Fibroblast of lung (primary cell): ENCODE measurements around the gene MISP. TPM values are rescaled to one million over a fixed set of nuclear protein-coding genes. Genes with fewer than 3 reads are reported as not detected.

Source experiments
- DNase-seq, 2 donors: peaks; one replicate each; pipeline versions ENCODE4 v3.0.0 to v3.0.0-alpha.2; 2010; ENCODE audit warnings: low read depth in 2 of 2
- H2AFZ ChIP-seq: 2 replicates; pipeline ENCODE4 v1.5.1; 2012; ENCODE audit warnings: low read length, control low read depth, inconsistent platforms
- H3K27ac ChIP-seq: 2 replicates; pipeline ENCODE4 v1.5.1; 2011; ENCODE audit warnings: low read length, control low read depth; ENCODE audit not compliant: insufficient read depth
- H3K27me3 ChIP-seq: 2 replicates; pipeline ENCODE4 v1.5.1; 2011; ENCODE audit warnings: mild to moderate bottlenecking, low read length; ENCODE audit not compliant: control insufficient read depth, insufficient read depth
- H3K36me3 ChIP-seq: 2 replicates; pipeline ENCODE4 v1.5.1; 2011; ENCODE audit warnings: low read length; ENCODE audit not compliant: control insufficient read depth, insufficient read depth
- H3K4me1 ChIP-seq: 2 replicates; pipeline ENCODE4 v1.5.1; 2011; ENCODE audit warnings: low read length; ENCODE audit not compliant: control insufficient read depth, insufficient read depth; ENCODE audit errors: extremely low read depth
- H3K4me2 ChIP-seq: 2 replicates; pipeline ENCODE4 v1.5.1; 2011; ENCODE audit warnings: low read length, control low read depth; ENCODE audit not compliant: insufficient read depth; ENCODE audit errors: extremely low read depth
- H3K4me3 ChIP-seq, 4 experiments: fragments of 200-600 bp in 1 of 4; sonication (generic) in 1 of 4; replicated peaks in 1 of 4; 2 replicates each; pipeline ENCODE4 v1.5.1; 2011 to 2016; ENCODE audit warnings: low read length in 4 of 4, low read depth in 3 of 4, mild to moderate bottlenecking in 3 of 4, control low read depth in 2 of 4, inconsistent platforms in 1 of 4, mixed read lengths in 1 of 4; ENCODE audit not compliant: insufficient read depth in 1 of 4; ENCODE audit errors: control extremely low read depth in 1 of 4
- H3K79me2 ChIP-seq: 2 replicates; pipeline ENCODE4 v1.5.1; 2012; ENCODE audit warnings: mild to moderate bottlenecking, low read length, inconsistent platforms; ENCODE audit not compliant: control insufficient read depth, insufficient read depth
- H3K9ac ChIP-seq: 2 replicates; pipeline ENCODE4 v1.5.1; 2011; ENCODE audit warnings: mild to moderate bottlenecking, low read length, control low read depth; ENCODE audit not compliant: insufficient read depth
- H3K9me3 ChIP-seq: 2 replicates; pipeline ENCODE4 v1.5.1; 2012; ENCODE audit warnings: low read depth, low read length; ENCODE audit not compliant: control insufficient read depth, insufficient read depth
- H4K20me1 ChIP-seq: 2 replicates; pipeline ENCODE4 v1.5.1; 2011; ENCODE audit warnings: low read length; ENCODE audit not compliant: control insufficient read depth, insufficient read depth; ENCODE audit errors: extremely low read depth
- EZH2 ChIP-seq: IDR thresholded peaks from 2 replicates; pipeline ENCODE4 v1.5.1; 2012; ENCODE audit warnings: low read length, control low read depth, mild to moderate bottlenecking; ENCODE audit errors: missing control alignments
- polyA plus RNA-seq, 2 donors: library from polyadenylated mRNA; depleted of rRNA in 1 of 2; stranded (reverse) in 1 of 2; unstranded in 1 of 2; fragments of >200 nt; gene quantifications; 2 replicates each; pipeline ENCODE4 v1.2.1, GENCODE V29; 2011 to 2012; ENCODE audit warnings: missing spikeins in 1 of 2
- total RNA-seq: library from RNA; depleted of rRNA; stranded (reverse); fragments of >200 nt; gene quantifications from 2 replicates; pipeline ENCODE4 v1.2.1, GENCODE V29; 2014
- TF ChIP-seq, protein P1 (sequence below), 2 donors: IDR thresholded peaks in 1 of 2; conservative IDR thresholded peaks in 1 of 2; 1 replicate in 1 of 2; 2 replicates in 1 of 2; pipeline ENCODE4 v1.5.1; 2011 to 2012; ENCODE audit warnings: low read length in 2 of 2, control low read depth in 1 of 2, inconsistent platforms in 1 of 2, low read depth in 1 of 2, mild to moderate bottlenecking in 1 of 2

The MISP gene
- total and polyA plus RNA-seq, 2 donors (not counting 1 experiment from before 2014, with no cell fraction given) = not detected

DNA sequence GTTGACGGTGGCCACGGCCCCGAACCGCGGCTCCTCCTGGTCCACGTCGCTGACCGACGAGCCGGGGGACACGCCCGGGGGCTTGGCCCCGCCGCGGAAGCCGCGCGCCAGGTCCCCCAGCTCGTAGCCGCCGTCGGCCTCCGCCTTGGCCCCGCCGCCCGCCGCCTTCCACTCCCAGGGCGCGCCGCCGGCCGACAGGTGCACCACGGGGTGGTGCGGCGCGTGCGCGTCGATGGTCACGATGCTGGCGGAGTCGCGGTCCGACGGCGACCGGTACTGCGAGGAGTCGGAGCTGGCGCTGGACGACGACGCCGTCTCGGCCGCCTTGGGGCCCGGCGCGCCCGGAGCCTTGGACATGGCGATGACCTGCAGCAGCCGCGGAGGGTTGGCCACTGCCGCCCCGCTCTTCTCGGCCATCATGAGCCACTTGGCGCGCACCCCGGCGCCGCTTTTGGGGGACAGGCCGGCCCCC lies 61.9 kb downstream of the MISP start:
- Histone ChIP-seq H3K9ac (no peak overlapping the region), H2AFZ (no peak overlapping the region), H3K79me2 (peaks cover 16% of the 10 kb centered on the region), H3K4me3 (no peak overlapping the region), H3K4me2 (no peak overlapping the region), H3K27me3 (no peaks in the 10 kb centered on the region), H4K20me1 (no peaks in the 10 kb centered on the region), H3K9me3 (no peaks in the 10 kb centered on the region), H3K4me1 (no peaks in the 10 kb centered on the region), H3K27ac (no peak overlapping the region), H3K36me3 (peaks cover 34% of the 10 kb centered on the region)
- no peak for TF ChIP-seq EZH2
- no peak for DNase-seq

DNA sequence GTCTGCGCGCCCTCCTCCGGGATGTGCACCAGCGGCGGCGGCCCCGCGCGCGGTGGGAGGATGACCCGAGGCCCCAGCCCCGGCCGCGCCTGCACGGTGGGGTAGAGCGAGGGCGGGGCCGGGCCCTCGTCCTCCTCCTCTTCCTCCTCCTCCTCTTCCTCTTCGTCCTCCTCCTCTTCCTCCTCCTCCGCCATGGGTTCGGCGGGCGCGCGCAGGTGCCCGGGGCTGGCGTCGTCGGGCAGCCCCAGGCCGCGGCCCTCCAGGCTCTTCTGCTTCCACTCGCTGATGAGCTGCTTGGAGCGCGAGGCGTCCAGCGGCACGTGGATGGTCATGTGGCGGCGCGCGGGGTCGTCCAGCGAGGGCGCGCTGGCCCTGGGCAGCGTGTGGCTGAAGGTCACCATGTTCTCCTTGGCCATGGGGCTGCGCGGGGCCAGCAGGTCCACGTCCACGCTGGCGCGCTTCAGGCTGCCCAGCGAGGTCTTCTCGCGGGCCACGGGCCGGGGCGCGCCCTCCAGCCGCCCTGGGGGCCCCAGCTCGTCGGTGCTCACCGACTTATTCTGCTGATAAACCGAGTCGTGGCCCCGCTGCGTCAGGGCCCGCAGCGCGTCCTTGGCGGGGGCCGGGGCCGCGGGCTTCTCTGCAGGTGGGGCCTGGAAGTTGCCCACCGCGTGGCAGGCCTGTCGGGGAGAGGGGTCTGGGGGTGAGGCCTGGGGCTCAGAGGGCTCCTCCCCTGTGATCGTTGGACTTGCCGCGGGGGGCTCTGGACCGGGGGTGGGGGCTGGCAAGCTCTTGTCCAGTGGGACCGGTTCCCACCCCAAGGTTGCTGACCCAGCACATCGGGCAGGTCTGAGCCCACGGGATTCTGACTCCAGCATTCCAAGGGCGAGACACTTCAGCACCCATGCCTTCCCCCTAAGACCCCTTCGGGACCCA lies 62.6 kb downstream of the MISP start:
- no peak overlapping the region for H3K27ac ChIP-seq
- DNase-seq = no peak
- H3K36me3 ChIP-seq = peaks cover 31% of the 10 kb centered on the region
- H3K9me3 ChIP-seq = no peaks in the 10 kb centered on the region
- TF ChIP-seq EZH2 = no peak
- TF ChIP-seq, protein P1, sequence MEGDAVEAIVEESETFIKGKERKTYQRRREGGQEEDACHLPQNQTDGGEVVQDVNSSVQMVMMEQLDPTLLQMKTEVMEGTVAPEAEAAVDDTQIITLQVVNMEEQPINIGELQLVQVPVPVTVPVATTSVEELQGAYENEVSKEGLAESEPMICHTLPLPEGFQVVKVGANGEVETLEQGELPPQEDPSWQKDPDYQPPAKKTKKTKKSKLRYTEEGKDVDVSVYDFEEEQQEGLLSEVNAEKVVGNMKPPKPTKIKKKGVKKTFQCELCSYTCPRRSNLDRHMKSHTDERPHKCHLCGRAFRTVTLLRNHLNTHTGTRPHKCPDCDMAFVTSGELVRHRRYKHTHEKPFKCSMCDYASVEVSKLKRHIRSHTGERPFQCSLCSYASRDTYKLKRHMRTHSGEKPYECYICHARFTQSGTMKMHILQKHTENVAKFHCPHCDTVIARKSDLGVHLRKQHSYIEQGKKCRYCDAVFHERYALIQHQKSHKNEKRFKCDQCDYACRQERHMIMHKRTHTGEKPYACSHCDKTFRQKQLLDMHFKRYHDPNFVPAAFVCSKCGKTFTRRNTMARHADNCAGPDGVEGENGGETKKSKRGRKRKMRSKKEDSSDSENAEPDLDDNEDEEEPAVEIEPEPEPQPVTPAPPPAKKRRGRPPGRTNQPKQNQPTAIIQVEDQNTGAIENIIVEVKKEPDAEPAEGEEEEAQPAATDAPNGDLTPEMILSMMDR (conservative IDR thresholded peaks at IDR 0.05 in 1 of 2, IDR thresholded peaks at IDR 0.05 in 1 of 2; ENCODE audit: low read depth in 1 of 2, low read length in 2 of 2) = no peak
- H3K4me1 ChIP-seq = no peaks in the 10 kb centered on the region
- H4K20me1 ChIP-seq = no peaks in the 10 kb centered on the region
- peaks cover 10% of the 10 kb centered on the region for H3K79me2 ChIP-seq
- H2AFZ ChIP-seq = no peak overlapping the region
- H3K27me3 ChIP-seq = no peaks in the 10 kb centered on the region
- no peak overlapping the region for H3K9ac ChIP-seq
- H3K4me2 ChIP-seq = no peak overlapping the region
- H3K4me3 ChIP-seq = no peak overlapping the region

Other genes starting within 250 kb of the MISP start
- gene TPGS1, start 243.6 kb upstream of the MISP start, total RNA-seq = 30.1 and 36.0 TPM in 2 replicates
- gene TPGS1, start 243.6 kb upstream of the MISP start, polyA plus RNA-seq = 1.7 and 2.0 TPM in 2 replicates
- gene CDC34, start 219.4 kb upstream of the MISP start, total RNA-seq = 65.0 and 72.5 TPM in 2 replicates
- gene CDC34, start 219.4 kb upstream of the MISP start, polyA plus RNA-seq = 23.3 and 27.0 TPM in 2 replicates
- 0.17 TPM in 1 of 2 replicates, not detected in the other for gene GZMM, start 207.1 kb upstream of the MISP start, total RNA-seq
- gene GZMM, start 207.1 kb upstream of the MISP start, polyA plus RNA-seq = 0.35 TPM in 1 of 2 replicates, not detected in the other
- gene BSG, start 178.5 kb upstream of the MISP start, total RNA-seq = 199 and 246 TPM in 2 replicates
- gene BSG, start 178.5 kb upstream of the MISP start, polyA plus RNA-seq = 258 and 325 TPM in 2 replicates
- gene HCN2, start 161.2 kb upstream of the MISP start, total RNA-seq = 0.26 and 0.50 TPM in 2 replicates
- gene HCN2, start 161.2 kb upstream of the MISP start, polyA plus RNA-seq = 0.49 and 0.54 TPM in 2 replicates
- 17.2 and 21.5 TPM in 2 replicates for gene POLRMT, start 117.6 kb upstream of the MISP start, total RNA-seq
- gene POLRMT, start 117.6 kb upstream of the MISP start, polyA plus RNA-seq = 7.3 and 13.5 TPM in 2 replicates
- gene FGF22, start 111.2 kb upstream of the MISP start, total RNA-seq = under 0.01 TPM in 1 of 2 replicates, not detected in the other
- gene FGF22, start 111.2 kb upstream of the MISP start, polyA plus RNA-seq = 0.06 TPM in 1 of 2 replicates, not detected in the other
- 12.1 and 18.0 TPM in 2 replicates for gene RNF126, start 87.9 kb upstream of the MISP start, total RNA-seq
- 7.8 and 10.7 TPM in 2 replicates for gene RNF126, start 87.9 kb upstream of the MISP start, polyA plus RNA-seq
- 26.8 and 36.5 TPM in 2 replicates for gene FSTL3, start 74.7 kb upstream of the MISP start, total RNA-seq
- 10.2 and 18.6 TPM in 2 replicates for gene FSTL3, start 74.7 kb upstream of the MISP start, polyA plus RNA-seq
- gene PRSS57, start 55.7 kb upstream of the MISP start, total RNA-seq = not detected in 2 replicates
- gene PRSS57, start 55.7 kb upstream of the MISP start, polyA plus RNA-seq = not detected in 2 replicates
- 8.3 and 22.1 TPM in 2 replicates for gene PALM, start 42.2 kb upstream of the MISP start, total RNA-seq
- gene PALM, start 42.2 kb upstream of the MISP start, polyA plus RNA-seq = 1.0 and 3.2 TPM in 2 replicates
- 67.5 and 83.1 TPM in 2 replicates for gene PTBP1, start 46.3 kb downstream of the MISP start, total RNA-seq
- 74.6 and 142 TPM in 2 replicates for gene PTBP1, start 46.3 kb downstream of the MISP start, polyA plus RNA-seq
- 1.5 and 2.5 TPM in 2 replicates for gene PLPPR3, start 70.8 kb downstream of the MISP start, total RNA-seq
- 0.19 and 0.30 TPM in 2 replicates for gene PLPPR3, start 70.8 kb downstream of the MISP start, polyA plus RNA-seq
- gene AZU1, start 76.7 kb downstream of the MISP start, total RNA-seq = 0.17 TPM in 1 of 2 replicates, not detected in the other
- not detected in 2 replicates for gene AZU1, start 76.7 kb downstream of the MISP start, polyA plus RNA-seq
- not detected in 2 replicates for gene PRTN3, start 89.9 kb downstream of the MISP start, total RNA-seq
- not detected in 2 replicates for gene PRTN3, start 89.9 kb downstream of the MISP start, polyA plus RNA-seq
- gene ELANE, start 101.2 kb downstream of the MISP start, total RNA-seq = 0.51 and 0.66 TPM in 2 replicates
- 0.07 and 0.48 TPM in 2 replicates for gene ELANE, start 101.2 kb downstream of the MISP start, polyA plus RNA-seq
- gene CFD, start 108.6 kb downstream of the MISP start, total RNA-seq = 18.8 and 206 TPM in 2 replicates
- 1.00 and 3.3 TPM in 2 replicates for gene CFD, start 108.6 kb downstream of the MISP start, polyA plus RNA-seq
- 24.4 and 35.0 TPM in 2 replicates for gene MED16, start 142.1 kb downstream of the MISP start, total RNA-seq
- gene MED16, start 142.1 kb downstream of the MISP start, polyA plus RNA-seq = 19.3 and 26.2 TPM in 2 replicates
- gene RNU6-9, start 142.4 kb downstream of the MISP start, total RNA-seq = not detected in 2 replicates
- gene RNU6-9, start 142.4 kb downstream of the MISP start, polyA plus RNA-seq = not detected in 2 replicates
- gene R3HDM4, start 162.1 kb downstream of the MISP start, total RNA-seq = 13.2 and 13.4 TPM in 2 replicates
- 20.9 and 25.5 TPM in 2 replicates for gene R3HDM4, start 162.1 kb downstream of the MISP start, polyA plus RNA-seq
- not detected in 2 replicates for gene KISS1R, start 166.2 kb downstream of the MISP start, total RNA-seq
- gene KISS1R, start 166.2 kb downstream of the MISP start, polyA plus RNA-seq = not detected in 2 replicates
- 12.1 and 14.9 TPM in 2 replicates for gene ARID3A, start 174.9 kb downstream of the MISP start, total RNA-seq
- 6.4 and 8.7 TPM in 2 replicates for gene ARID3A, start 174.9 kb downstream of the MISP start, polyA plus RNA-seq
- gene WDR18, start 233.2 kb downstream of the MISP start, total RNA-seq = 41.6 and 42.3 TPM in 2 replicates
- 10.0 and 16.1 TPM in 2 replicates for gene WDR18, start 233.2 kb downstream of the MISP start, polyA plus RNA-seq
- gene GRIN3B, start 249.3 kb downstream of the MISP start, total RNA-seq = 0.51 and 0.66 TPM in 2 replicates
- 0.12 and 0.25 TPM in 2 replicates for gene GRIN3B, start 249.3 kb downstream of the MISP start, polyA plus RNA-seq